HepG2 (cell line): ENCODE data around the gene CDH22. TPM values are rescaled to one million over a fixed set of nuclear protein-coding genes. Genes with fewer than 3 reads are reported as not detected.

Experiments used
- ATAC-seq: fragments of 200-7000 bp; cut with Tn5 transposase; 3 replicates; pipeline ENCODE4 v1.9.1; 2020; ENCODE audit warnings: mild to moderate bottlenecking, moderate library complexity
- BruUV-seq: library from RNA; stranded (reverse); fragments of 400-500 nt; replicated peaks from 2 replicates; lab custom pipeline; 2021; lab: Mats Ljungman, UMichigan
- CTCF ChIA-PET: fragments of 300-600 bp; formaldehyde crosslinking; extraction: SDS; loops from one replicate; lab custom pipeline; 2021; ENCODE audit warnings: low total read pairs, inconsistent platforms, low intra/inter-chr PET ratio; lab: Yijun Ruan, JAX
- POLR2A ChIA-PET: fragments of 350-600 bp; sonication (Branson Sonifier 250); formaldehyde crosslinking; loops from one replicate; lab custom pipeline; 2020; ENCODE audit warnings: antibody characterized with exemption, inconsistent platforms; lab: Yijun Ruan, JAX
- DNase-seq: peaks from one replicate; pipeline ENCODE4 v3.0.0-alpha.2; 2015; ENCODE audit warnings: low spot score
- FAIRE-seq: peaks from 3 replicates; lab custom pipeline; 2011; peaks lifted over from hg19 to GRCh38; lab: Jason Lieb, UNC
- H2AFZ ChIP-seq: one replicate; pipeline ENCODE4 v1.6.1; 2011; ENCODE audit warnings: low read length, inconsistent platforms
- H3K27ac ChIP-seq: fragments of 300-600 bp; 3 replicates; pipeline ENCODE4 v1.8.0; 2011; ENCODE audit warnings: mixed run types, mild to moderate bottlenecking, mixed read lengths, low read length, inconsistent platforms; ENCODE audit not compliant: insufficient read depth; ENCODE audit errors: extremely low read length
- H3K27me3 ChIP-seq, 2 experiments: fragments of 200-600 bp in 1 of 2; 2 replicates in 1 of 2; 3 replicates in 1 of 2; pipeline versions ENCODE4 v1.6.0 to v1.8.0; 2011; ENCODE audit warnings: low read length in 2 of 2, mild to moderate bottlenecking in 2 of 2, moderate library complexity in 2 of 2, inconsistent platforms in 1 of 2; ENCODE audit not compliant: insufficient read depth in 2 of 2, control insufficient read depth in 1 of 2
- H3K36me3 ChIP-seq, 2 experiments: fragments of 200-600 bp in 1 of 2; replicated peaks in 1 of 2; 2 replicates in 1 of 2; 3 replicates in 1 of 2; pipeline versions ENCODE4 v1.5.1 to v1.8.0; 2011; ENCODE audit warnings: low read length in 2 of 2, inconsistent platforms in 1 of 2; ENCODE audit not compliant: insufficient read depth in 2 of 2, control insufficient read depth in 1 of 2
- H3K4me1 ChIP-seq: 2 replicates; pipeline ENCODE4 v1.5.1; 2012; ENCODE audit warnings: low read length, inconsistent platforms; ENCODE audit not compliant: insufficient read depth
- H3K4me2 ChIP-seq: 2 replicates; pipeline ENCODE4 v1.6.0; 2011; ENCODE audit warnings: low read depth, low read length, inconsistent platforms
- H3K4me3 ChIP-seq, 3 experiments: fragments of 200-600 bp in 1 of 3; sonication (generic), shearing (Covaris generic) in 1 of 3; replicated peaks in 1 of 3; 2 replicates each; pipeline ENCODE4 v1.5.1; 2011 to 2016; ENCODE audit warnings: low read length in 3 of 3, inconsistent platforms in 2 of 3, low read depth in 2 of 3, mild to moderate bottlenecking in 2 of 3, control low read depth in 1 of 3, mixed read lengths in 1 of 3; ENCODE audit not compliant: insufficient read depth in 1 of 3
- H3K79me2 ChIP-seq: one replicate; pipeline ENCODE4 v1.6.1; 2011; ENCODE audit warnings: low read length, inconsistent platforms; ENCODE audit not compliant: insufficient read depth
- H3K9ac ChIP-seq: 2 replicates; pipeline ENCODE4 v1.6.0; 2011; ENCODE audit warnings: mild to moderate bottlenecking, low read depth, low read length, inconsistent platforms; ENCODE audit not compliant: insufficient read depth
- H3K9me3 ChIP-seq: 2 replicates; pipeline ENCODE4 v1.5.1; 2012; ENCODE audit warnings: mild to moderate bottlenecking, low read length
- H4K20me1 ChIP-seq: 2 replicates; pipeline ENCODE4 v1.6.0; 2011; ENCODE audit warnings: inconsistent platforms, mild to moderate bottlenecking, low read length, moderate library complexity; ENCODE audit not compliant: insufficient read depth
- ZNF253 ChIP-seq: sonication (generic); formaldehyde crosslinking; IDR thresholded peaks from 2 replicates; pipeline ENCODE4 v1.8.0; 2022; ENCODE audit warnings: mild to moderate bottlenecking, missing genetic modification reagents, borderline replicate concordance
- ZNF329 ChIP-seq: sonication (generic); formaldehyde crosslinking; IDR thresholded peaks from 2 replicates; pipeline ENCODE4 v1.9.0; 2021; ENCODE audit warnings: low read depth, mild to moderate bottlenecking, missing genetic modification reagents
- ZNF629 ChIP-seq: sonication (generic); formaldehyde crosslinking; conservative IDR thresholded peaks from 2 replicates; pipeline ENCODE4 v1.5.0; 2020; ENCODE audit warnings: missing genetic modification reagents
- ZSCAN9 ChIP-seq: IDR thresholded peaks from 2 replicates; pipeline ENCODE4 v1.6.1; 2016; ENCODE audit warnings: borderline replicate concordance
- WGBS: methylation state at CpG from one replicate; pipeline ENCODE4 v1.1.6; 2017; ENCODE audit warnings: low lambda C conversion rate; 5-methylcytosine and 5-hydroxymethylcytosine counted together
- in situ Hi-C: cut with HindIII; loops from 2 replicates; pipeline ENCODE4 v1.10.0; 2017; ENCODE audit warnings: low pct_unique_long_range_greater_than_20kb; ENCODE audit not compliant: extremely low pct_ligation_motif_present
- intact Hi-C: fragments of 100-400 bp; cut with micrococcal nuclease; formaldehyde crosslinking; loops from one replicate; pipeline ENCODE4 v1.10.0; 2022; ENCODE audit not compliant: unreplicated experiment
- polyA plus RNA-seq, 8 experiments: library from polyadenylated mRNA; depleted of rRNA in 3 of 8; stranded (reverse) in 7 of 8; unstranded in 1 of 8; fragments of >200 nt; fragmentation: Illumina TruSeq in 4 of 8; extraction: Trizol in 4 of 8; gene quantifications; 2 replicates each; pipeline versions ENCODE4 v1.2.1 to v1.2.3, GENCODE V29; 2011 to 2016; ENCODE audit warnings: low read depth in 4 of 8, missing spikeins in 1 of 8, mixed read lengths in 1 of 8; ENCODE audit not compliant: insufficient read depth in 1 of 8
- total RNA-seq, 5 experiments: library from RNA; depleted of rRNA; stranded (reverse); fragments of >200 nt; fragmentation: Illumina TruSeq; extraction: Trizol; gene quantifications; 2 replicates each; pipeline ENCODE4 v1.2.3, GENCODE V29; 2016; ENCODE audit warnings: low read depth in 1 of 5

Gene CDH22
- total and polyA plus RNA-seq, 2 of the 13 experiments (the other 11 are each of a cell fraction or from before 2014, with no cell fraction given) = not detected

DNA sequence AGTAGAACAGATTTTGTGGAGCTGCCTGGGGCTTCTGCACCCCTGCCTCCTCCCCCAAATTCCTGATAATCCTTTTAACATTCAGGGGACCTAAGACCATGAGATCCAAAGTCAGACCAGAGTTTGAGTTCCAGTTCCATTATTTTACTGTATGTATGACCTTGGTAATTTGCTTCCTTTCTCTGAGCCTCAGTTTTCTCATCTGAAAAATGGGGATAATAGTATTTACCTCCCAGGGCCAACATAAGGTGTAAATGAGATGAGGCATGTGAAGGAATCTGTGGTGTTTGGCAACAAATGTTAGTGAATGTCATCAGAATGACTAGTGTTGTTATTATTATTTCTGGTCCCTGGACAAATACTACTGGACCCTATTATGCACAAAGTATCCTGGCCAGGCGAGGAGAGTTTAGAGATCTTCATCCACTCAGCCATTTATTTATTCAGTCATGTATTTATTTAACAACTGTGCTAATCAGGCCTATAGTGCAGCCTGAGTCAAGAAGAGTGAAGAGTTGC lies 47.3 kb downstream of the CDH22 start:
- ChIA-PET CTCF (no interaction called here), POLR2A (no interaction called here)
- Histone ChIP-seq H2AFZ (no peak overlapping the region), H3K9me3 (no peaks in the 10 kb centered on the region), H3K79me2 (no peaks in the 10 kb centered on the region), H4K20me1 (no peaks in the 10 kb centered on the region), H3K9ac (no peak overlapping the region), H3K36me3 (no peaks in the 10 kb centered on the region), H3K4me1 (no peaks in the 10 kb centered on the region), H3K4me3 (no peak overlapping the region), H3K27ac (no peak overlapping the region), H3K27me3 (peaks cover 4% of the 10 kb centered on the region in 2 experiments; a peak in 3 of 5 replicates), H3K4me2 (no peak overlapping the region)
- ATAC-seq (no peak), FAIRE-seq (no peak), DNase-seq (no peak)
- intact Hi-C loops (no loop called here), in situ Hi-C loops (no loop called here)
- TF ChIP-seq ZNF253 (CRISPR knock-in tag) (no peak), ZNF629 (peak; percentile 75)
- BruUV-seq = no TSS peak
- WGBS = 0% methylated on average over 1 of the region's 1 CpG

DNA sequence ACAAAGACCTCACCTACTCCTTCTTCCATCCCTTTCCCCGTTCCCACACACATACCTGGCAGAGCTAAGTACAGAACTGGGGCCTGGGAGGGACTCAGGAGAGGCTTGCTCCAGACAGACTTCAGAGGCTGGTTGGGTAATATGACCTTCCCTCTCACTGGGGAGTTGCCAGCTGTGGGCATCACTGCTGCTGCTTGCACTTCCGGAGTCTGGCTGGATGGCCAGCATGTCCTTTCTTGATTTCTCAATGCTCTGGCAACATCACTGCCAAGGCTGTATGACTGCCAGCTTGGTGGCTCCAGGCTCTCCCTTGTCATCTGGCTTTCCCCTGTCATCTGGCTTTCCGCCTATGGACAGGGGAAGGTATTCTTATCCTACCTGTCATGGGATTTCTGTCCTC lies 47.8 kb downstream of the CDH22 start:
- ATAC-seq (no peak), DNase-seq (no peak), FAIRE-seq (no peak)
- peaks cover 4 to 9% of the 10 kb centered on the region in 2 experiments; a peak in 3 of 5 replicates for H3K27me3 ChIP-seq
- H3K27ac ChIP-seq = no peak overlapping the region
- POLR2A ChIA-PET = no interaction called here
- no peak overlapping the region for H3K4me3 ChIP-seq
- in situ Hi-C loops = no loop called here
- H3K9ac ChIP-seq = no peak overlapping the region
- no peaks in the 10 kb centered on the region for H3K9me3 ChIP-seq
- no TSS peak for BruUV-seq
- intact Hi-C loops = no loop called here
- H4K20me1 ChIP-seq = no peaks in the 10 kb centered on the region
- H3K4me2 ChIP-seq = no peak overlapping the region
- no peaks in the 10 kb centered on the region for H3K4me1 ChIP-seq
- no peaks in the 10 kb centered on the region for H3K36me3 ChIP-seq
- WGBS = 38% methylated on average over 3 of the region's 3 CpGs
- no peak overlapping the region for H2AFZ ChIP-seq
- no peaks in the 10 kb centered on the region for H3K79me2 ChIP-seq
- CTCF ChIA-PET = no interaction called here
- TF ChIP-seq ZSCAN9 (CRISPR knock-in tag) (no peak), ZNF329 (CRISPR knock-in tag) (peak; percentile 74; the same call in 1 of the 2 replicates)
